HG03571 (cell line): ENCODE results near the gene SPATA13.
"Not testable (repeated sequence)": the region's sequence is repeated elsewhere in the genome, so short reads cannot be mapped to it uniquely, and the experiment has no call there.

ENCODE experiments used
- ATAC-seq: cut with Tn5 transposase; IDR thresholded peaks from one replicate; pipeline ENCODE4 v1.9.1; 2021; ENCODE audit not compliant: unreplicated experiment

Gene SPATA13

GRCh38 chr13:24160458-24161009, at the start of gene SPATA13:
Gene SPATA13 (plus strand): TSS chr13:24160720. CDS start chr13:24222930, 62,210 bp downstream.
- ATAC-seq = peak; percentile 79

- no peak for ATAC-seq
Measured at GRCh38 chr13:24112791-24113190, 47.7 kb upstream of the SPATA13 start.

GRCh38 chr13:24115671-24116070, 44.8 kb upstream of the SPATA13 start:
- no peak for ATAC-seq

- no peak for ATAC-seq
Measured at GRCh38 chr13:24116131-24116530, 44.4 kb upstream of the SPATA13 start.

GRCh38 chr13:24118576-24118975, 41.9 kb upstream of the SPATA13 start:
- ATAC-seq = no peak

- no peak for ATAC-seq
Measured at GRCh38 chr13:24119626-24120508, 40.7 kb upstream of the SPATA13 start.

GRCh38 chr13:24122045-24122444, 38.5 kb upstream of the SPATA13 start:
- not testable (repeated sequence) for ATAC-seq

- ATAC-seq = no peak
Measured at GRCh38 chr13:24122569-24122968, 38.0 kb upstream of the SPATA13 start.

GRCh38 chr13:24123761-24124160, 36.8 kb upstream of the SPATA13 start:
- ATAC-seq = no peak

GRCh38 chr13:24124789-24125476, 35.6 kb upstream of the SPATA13 start:
- peak; percentile 95 for ATAC-seq

GRCh38 chr13:24127116-24127631, 33.3 kb upstream of the SPATA13 start:
- peak; percentile 58 for ATAC-seq

- no peak for ATAC-seq
Measured at GRCh38 chr13:24128112-24128511, 32.4 kb upstream of the SPATA13 start.

GRCh38 chr13:24128962-24129361, 31.6 kb upstream of the SPATA13 start:
- ATAC-seq = no peak

- ATAC-seq = no peak
Measured at GRCh38 chr13:24129914-24130774, 30.4 kb upstream of the SPATA13 start.

- no peak for ATAC-seq
Measured at GRCh38 chr13:24131749-24132148, 28.8 kb upstream of the SPATA13 start.

- no peak for ATAC-seq
Measured at GRCh38 chr13:24133021-24133795, 27.3 kb upstream of the SPATA13 start.

GRCh38 chr13:24134231-24134630, 26.3 kb upstream of the SPATA13 start:
- no peak for ATAC-seq

- no peak for ATAC-seq
Measured at GRCh38 chr13:24134757-24135156, 25.8 kb upstream of the SPATA13 start.

- no peak for ATAC-seq
Measured at GRCh38 chr13:24135674-24136300, 24.7 kb upstream of the SPATA13 start.
